Memory B cell (primary cell): ENCODE results near the gene BLOC1S1.

Source experiments
- ATAC-seq: fragments of 150-1000 bp; cut with Tn5 transposase; 2 replicates; pipeline ENCODE4 v1.10.0; 2021; ENCODE audit warnings: low read depth, mild to moderate bottlenecking, moderate library complexity
- DNase-seq, 2 donors: peaks; one replicate each; pipeline ENCODE4 v3.0.0; 2022; ENCODE audit warnings: low spot score in 2 of 2
- H3K27ac Mint-ChIP-seq: one replicate; pipeline ENCODE4 v1.8.0; 2022; ENCODE audit warnings: mild to moderate bottlenecking, moderate library complexity, mixed read lengths
- H3K27me3 Mint-ChIP-seq: one replicate; pipeline ENCODE4 v1.8.0; 2022; ENCODE audit warnings: mixed read lengths
- H3K36me3 Mint-ChIP-seq: one replicate; pipeline ENCODE4 v1.8.0; 2022; ENCODE audit warnings: mild to moderate bottlenecking, mixed read lengths
- H3K4me1 Mint-ChIP-seq: one replicate; pipeline ENCODE4 v1.8.0; 2022; ENCODE audit warnings: mixed read lengths
- H3K4me3 Mint-ChIP-seq: one replicate; pipeline ENCODE4 v1.8.0; 2022; ENCODE audit warnings: mild to moderate bottlenecking, moderate library complexity, mixed read lengths
- H3K9me3 Mint-ChIP-seq: one replicate; pipeline ENCODE4 v1.8.0; 2022; ENCODE audit warnings: mixed read lengths

BLOC1S1 gene

DNA sequence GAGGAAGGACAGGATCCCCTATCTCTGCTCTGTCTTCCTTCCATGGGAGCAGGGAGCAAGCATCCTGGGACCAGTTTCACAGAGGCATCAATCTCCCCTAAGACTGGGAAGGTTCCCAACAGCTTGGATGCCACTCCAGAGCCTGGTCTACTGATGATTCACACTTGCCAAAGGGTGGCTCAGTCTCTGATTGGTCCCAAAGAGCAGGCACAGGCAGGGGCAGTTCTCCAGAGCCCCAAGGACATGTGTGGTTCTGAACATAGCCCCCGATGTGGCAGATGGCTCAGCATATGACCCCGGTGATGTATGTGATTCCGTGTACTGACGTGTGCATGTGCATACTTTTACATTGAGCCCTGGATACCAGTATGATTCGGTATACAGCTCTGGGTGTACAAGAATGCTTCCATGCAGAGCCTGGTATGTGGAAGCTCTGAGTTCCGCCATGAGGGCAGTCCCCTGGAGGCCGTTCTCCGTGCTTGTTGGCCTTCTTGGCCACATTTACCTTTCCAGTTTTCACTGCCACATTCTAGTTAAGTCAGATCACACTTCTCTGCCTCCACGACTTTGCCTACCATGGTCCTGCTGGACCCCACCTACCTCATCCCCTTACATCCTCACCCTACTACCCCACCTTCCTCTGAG is 29.4 kb upstream of the BLOC1S1 start:
- Mint-ChIP-seq H3K9me3 (no peaks in the 10 kb centered on the region), H3K4me3 (no peak overlapping the region), H3K27me3 (peaks cover 7% of the 10 kb centered on the region), H3K27ac (no peak overlapping the region), H3K4me1 (peaks cover 21% of the 10 kb centered on the region), H3K36me3 (no peaks in the 10 kb centered on the region)
- no peak for DNase-seq
- no peak for ATAC-seq

DNA sequence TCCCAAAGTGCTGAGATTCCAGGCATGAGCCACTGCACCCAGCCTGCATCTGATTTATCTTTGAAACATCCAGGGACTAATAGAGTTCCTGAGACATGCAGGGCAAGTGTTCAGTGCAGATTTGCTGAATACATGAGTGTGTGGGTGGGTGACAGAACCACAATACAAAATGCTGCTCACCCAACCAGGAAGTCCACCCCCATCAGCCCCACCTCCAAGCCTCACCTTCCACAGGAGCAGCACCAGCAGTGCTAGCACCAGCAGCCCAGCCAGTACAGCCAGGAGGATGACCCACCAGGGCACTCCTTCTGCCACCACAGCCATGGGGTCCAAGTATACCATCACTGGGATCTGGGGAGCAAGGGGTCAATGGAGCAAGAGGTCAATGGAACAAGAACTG is 28.1 kb upstream of the BLOC1S1 start:
- H3K4me3 Mint-ChIP-seq = no peak overlapping the region
- DNase-seq (no peak), ATAC-seq (no peak)
- H3K27me3 Mint-ChIP-seq = peaks cover 7% of the 10 kb centered on the region
- no peaks in the 10 kb centered on the region for H3K36me3 Mint-ChIP-seq
- H3K9me3 Mint-ChIP-seq = no peaks in the 10 kb centered on the region
- no peak overlapping the region for H3K27ac Mint-ChIP-seq
- H3K4me1 Mint-ChIP-seq = peaks cover 11% of the 10 kb centered on the region

DNA sequence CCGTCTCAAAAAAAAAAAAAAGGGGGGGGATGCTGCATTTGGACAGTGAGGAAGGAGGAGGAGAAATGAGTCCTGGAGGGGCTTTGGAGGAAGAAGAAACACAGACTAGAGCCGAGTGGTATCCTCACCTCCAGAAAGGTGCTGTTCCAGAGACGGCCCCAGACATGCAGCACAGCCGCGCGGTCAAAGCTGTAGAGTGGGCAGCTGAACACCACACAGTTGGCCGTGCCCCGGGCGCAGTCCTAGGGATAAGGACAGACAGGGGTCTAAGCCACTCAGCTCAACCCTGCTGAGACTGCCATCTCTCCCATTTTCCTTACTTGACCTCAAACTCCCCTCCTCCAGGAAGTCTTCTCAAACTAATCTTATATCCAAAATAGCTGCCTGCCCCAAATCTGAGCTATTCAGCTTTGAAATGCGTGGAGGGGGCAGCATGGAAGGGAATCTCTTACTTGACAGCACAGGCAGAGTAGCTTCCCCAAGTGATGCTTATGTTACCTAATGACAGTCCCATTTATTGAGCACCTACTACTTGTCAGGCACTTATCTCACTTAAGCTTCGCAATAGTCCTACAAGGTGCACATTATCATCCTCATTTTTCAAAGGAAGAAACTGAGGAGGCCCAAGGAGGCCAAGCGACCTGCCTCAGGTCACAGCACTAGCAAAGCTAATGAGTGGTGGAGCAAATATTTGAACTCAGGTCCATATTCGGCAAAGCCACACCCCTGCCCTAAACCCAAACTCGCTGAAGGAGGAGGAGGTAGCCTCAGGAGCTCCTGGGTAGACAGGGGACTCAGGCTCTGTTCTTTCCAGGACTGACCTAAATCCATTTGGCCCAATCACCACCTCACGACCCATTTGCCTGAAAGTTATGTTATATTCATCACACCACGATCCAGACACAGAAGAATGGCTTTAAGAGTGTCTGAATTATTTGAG is 26.9 kb upstream of the BLOC1S1 start:
- Mint-ChIP-seq H3K36me3 (no peaks in the 10 kb centered on the region), H3K9me3 (no peaks in the 10 kb centered on the region), H3K27ac (no peak overlapping the region), H3K4me1 (peaks cover 11% of the 10 kb centered on the region), H3K27me3 (peaks cover 7% of the 10 kb centered on the region), H3K4me3 (no peak overlapping the region)
- no peak for DNase-seq
- no peak for ATAC-seq

DNA sequence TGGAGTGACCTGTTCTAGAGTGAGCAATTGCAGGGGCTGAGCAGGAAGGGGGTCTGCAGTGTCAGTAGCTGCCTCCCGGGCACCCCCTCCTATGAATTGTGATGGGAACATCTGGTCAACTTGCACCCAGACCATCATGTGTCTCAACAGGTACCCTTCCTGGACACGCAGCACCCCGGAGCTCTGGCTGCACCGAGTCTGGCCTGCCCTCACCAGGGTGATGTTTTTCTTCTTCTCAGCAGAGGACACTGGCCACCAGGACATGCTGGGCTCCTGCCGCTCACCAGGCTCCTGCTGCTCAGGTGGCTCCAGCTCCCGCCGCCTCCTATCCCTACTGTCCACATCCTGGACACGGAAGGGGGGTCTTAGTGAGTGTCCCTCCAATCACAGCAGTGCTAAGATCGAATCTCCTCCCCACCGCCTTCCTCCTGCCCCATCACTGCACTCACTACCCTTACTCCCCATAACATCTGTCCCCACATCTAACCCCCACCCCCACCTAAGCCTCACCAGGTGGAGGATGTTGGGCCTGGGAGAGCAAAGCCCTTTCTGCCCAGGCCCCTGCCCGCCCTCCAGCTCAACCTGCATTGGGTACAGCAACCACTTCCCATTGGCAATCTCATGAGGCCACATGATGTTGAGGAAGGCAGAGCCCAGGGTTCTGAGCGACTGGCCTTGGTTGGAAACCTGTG is 23.1 kb upstream of the BLOC1S1 start:
- peaks cover 4% of the 10 kb centered on the region for H3K4me1 Mint-ChIP-seq
- H3K27me3 Mint-ChIP-seq = peaks cover 8% of the 10 kb centered on the region
- ATAC-seq = no peak
- no peaks in the 10 kb centered on the region for H3K36me3 Mint-ChIP-seq
- no peak overlapping the region for H3K27ac Mint-ChIP-seq
- H3K4me3 Mint-ChIP-seq = no peak overlapping the region
- H3K9me3 Mint-ChIP-seq = no peaks in the 10 kb centered on the region
- no peak for DNase-seq

DNA sequence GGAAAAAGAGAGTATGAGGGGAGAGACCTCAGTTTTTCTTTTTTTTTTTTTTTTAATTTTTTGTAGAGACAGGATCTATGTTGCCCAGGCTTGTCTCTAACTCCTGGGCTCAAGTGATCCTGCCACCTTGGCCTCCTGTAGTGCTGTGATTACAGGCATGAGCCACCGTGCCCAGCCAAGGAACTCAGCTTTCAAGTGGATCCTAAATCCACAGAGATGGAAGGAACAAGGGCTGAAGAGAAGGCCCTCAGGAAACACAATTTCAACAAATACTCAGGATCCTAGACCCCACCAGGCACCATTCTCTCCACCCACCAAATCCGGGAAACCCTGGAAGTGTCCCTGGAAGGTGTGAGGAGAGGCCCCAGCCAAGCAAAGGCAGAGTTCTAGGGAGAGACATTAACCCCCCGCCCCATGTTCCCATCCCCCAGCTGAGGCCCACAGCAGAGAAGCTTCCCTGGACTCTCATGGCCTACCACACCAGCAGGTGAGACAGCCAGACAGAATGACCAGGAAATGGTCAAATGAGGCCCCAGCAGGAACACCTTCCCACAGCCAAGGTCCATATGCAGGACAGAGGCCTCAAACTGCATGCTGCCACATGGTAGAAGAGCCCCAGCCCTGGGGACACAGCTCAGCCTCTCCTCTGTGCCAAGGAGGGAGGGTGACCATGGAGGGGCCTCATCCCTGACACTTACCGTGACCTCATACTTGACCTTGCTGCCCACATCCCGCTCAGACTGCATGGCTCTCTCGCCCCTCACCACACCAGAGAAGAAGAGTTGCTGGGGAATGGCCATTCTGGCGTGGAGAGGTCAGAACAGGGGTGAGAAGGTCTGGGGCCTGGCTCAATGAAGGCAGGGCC is 22.3 kb upstream of the BLOC1S1 start:
- Mint-ChIP-seq H3K4me1 (peaks cover 4% of the 10 kb centered on the region), H3K4me3 (no peak overlapping the region), H3K9me3 (no peaks in the 10 kb centered on the region), H3K27ac (no peak overlapping the region), H3K36me3 (no peaks in the 10 kb centered on the region), H3K27me3 (peaks cover 8% of the 10 kb centered on the region)
- DNase-seq (no peak), ATAC-seq (no peak)

DNA sequence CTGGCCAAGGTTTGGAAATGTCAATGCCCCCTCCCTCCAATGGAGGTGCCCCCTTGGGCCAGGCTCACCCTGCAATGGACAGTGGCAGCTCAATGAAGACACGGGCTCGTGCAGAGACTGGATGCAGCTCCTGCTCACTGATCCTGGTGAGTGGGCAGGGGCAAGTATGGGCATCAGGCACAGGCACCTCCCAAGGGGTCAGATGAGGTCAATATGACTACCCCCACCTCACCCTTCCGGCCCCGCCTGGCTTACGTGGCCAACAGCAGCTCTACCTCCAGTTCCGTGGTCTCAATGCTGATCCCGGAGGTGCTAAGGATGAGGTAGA is 21.7 kb upstream of the BLOC1S1 start:
- Mint-ChIP-seq H3K9me3 (no peaks in the 10 kb centered on the region), H3K4me1 (peaks cover 4% of the 10 kb centered on the region), H3K36me3 (no peaks in the 10 kb centered on the region), H3K4me3 (no peak overlapping the region), H3K27ac (no peak overlapping the region), H3K27me3 (peaks cover 8% of the 10 kb centered on the region)
- ATAC-seq (no peak), DNase-seq (no peak)

DNA sequence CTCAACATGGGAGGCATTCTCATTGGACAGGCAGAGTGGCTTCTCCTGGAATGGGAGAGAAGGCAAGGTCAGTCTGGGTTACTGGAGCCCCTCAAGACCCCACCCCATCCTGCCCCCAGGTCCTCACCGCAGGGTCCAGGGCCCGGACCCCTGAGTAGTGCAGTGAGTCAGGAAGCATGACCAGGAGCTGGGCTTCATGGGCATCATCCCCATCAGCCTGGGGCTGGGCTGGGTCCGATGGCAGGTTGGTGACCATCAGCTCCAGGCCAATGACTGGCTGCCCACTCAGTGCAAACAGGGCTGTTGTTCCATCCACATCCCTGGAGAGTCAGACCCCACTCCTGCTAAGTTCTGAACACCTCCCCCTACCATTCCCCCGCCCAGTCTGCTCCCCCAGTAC is 21.2 kb upstream of the BLOC1S1 start:
- H3K27ac Mint-ChIP-seq = no peak overlapping the region
- H3K4me1 Mint-ChIP-seq = peaks cover 4% of the 10 kb centered on the region
- ATAC-seq (no peak), DNase-seq (no peak)
- peaks cover 8% of the 10 kb centered on the region for H3K27me3 Mint-ChIP-seq
- H3K4me3 Mint-ChIP-seq = no peak overlapping the region
- no peaks in the 10 kb centered on the region for H3K9me3 Mint-ChIP-seq
- no peaks in the 10 kb centered on the region for H3K36me3 Mint-ChIP-seq

DNA sequence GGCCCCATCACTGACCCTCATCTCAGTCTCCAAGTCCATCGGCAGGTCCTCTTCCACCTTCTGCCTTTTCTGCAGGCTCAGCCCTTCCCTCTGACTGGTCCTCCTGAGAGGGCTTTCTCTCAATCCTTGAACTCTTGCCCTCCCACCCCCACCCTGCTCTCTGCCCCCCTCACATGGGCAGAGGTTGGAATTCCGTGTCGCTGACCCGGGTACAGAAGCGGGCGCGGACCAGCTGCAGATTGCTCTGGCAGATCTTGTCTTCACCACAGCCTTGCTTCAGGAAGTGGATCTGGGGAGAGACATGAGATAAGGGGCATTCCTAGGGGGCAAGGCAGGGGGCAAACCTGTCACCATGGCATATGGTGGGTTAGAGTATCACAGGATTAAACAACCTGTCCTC is 20.5 kb upstream of the BLOC1S1 start:
- Mint-ChIP-seq H3K9me3 (no peaks in the 10 kb centered on the region), H3K36me3 (no peaks in the 10 kb centered on the region), H3K27ac (no peak overlapping the region), H3K4me1 (peaks cover 4% of the 10 kb centered on the region), H3K27me3 (peaks cover 8% of the 10 kb centered on the region), H3K4me3 (no peak overlapping the region)
- DNase-seq (no peak), ATAC-seq (no peak)

DNA sequence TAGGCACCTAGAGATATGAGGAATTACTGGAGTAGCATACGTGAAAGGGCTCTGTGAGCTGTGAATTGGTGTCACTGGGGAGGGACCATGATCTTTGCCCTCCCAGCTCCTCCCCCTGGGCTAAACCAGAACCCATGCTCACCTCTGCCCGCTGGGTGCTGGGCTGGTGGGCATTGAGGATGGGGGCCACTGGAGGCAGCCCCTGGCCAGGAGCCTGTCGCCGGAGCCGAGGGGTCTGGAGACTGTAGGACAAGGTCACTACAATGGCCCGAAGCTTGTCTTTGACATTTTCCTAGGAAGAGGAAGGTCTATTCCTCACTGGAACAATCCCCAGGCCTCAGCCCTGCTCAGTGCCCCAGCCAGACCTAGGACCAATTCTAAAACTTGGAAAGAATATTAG is 19.7 kb upstream of the BLOC1S1 start:
- H3K4me1 Mint-ChIP-seq = peaks cover 4% of the 10 kb centered on the region
- ATAC-seq = no peak
- DNase-seq = no peak
- H3K27me3 Mint-ChIP-seq = peaks cover 8% of the 10 kb centered on the region
- H3K9me3 Mint-ChIP-seq = no peaks in the 10 kb centered on the region
- H3K4me3 Mint-ChIP-seq = no peak overlapping the region
- no peak overlapping the region for H3K27ac Mint-ChIP-seq
- H3K36me3 Mint-ChIP-seq = no peaks in the 10 kb centered on the region

DNA sequence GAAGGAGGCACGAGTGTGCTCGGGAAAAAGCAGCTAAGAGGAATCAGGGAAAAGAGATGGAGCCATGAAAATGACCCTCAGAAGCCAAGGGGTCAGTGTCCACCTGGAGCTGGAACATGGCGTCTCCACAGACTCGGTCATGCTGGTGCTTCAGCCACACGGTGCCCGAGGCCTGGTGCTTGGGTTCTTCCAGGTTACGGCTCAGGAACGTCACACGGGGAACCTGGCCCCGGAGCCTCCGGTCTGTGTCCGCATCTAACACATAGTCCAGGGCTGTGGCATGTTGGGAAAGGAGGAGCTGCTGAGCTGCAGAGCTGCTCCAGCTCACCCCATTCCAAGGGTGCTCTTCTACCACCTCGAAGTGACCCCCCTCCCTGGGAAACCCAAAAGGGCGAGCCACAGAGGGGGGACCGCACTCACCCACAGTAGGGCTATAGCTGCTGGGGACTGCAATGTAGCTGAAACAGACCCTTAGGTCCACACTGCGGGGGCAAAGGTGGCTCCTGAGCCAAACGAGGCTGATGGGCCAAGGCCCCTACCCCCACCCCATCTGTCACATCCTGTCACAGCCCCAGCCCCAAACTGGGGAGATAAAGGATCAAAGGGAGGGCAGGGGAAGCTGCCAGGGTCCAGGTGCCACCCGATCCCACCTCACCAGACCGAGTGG is 18.9 kb upstream of the BLOC1S1 start:
- Mint-ChIP-seq H3K4me3 (no peak overlapping the region), H3K27me3 (peaks cover 8% of the 10 kb centered on the region), H3K4me1 (peaks cover 4% of the 10 kb centered on the region), H3K36me3 (no peaks in the 10 kb centered on the region), H3K9me3 (no peaks in the 10 kb centered on the region), H3K27ac (no peak overlapping the region)
- no peak for DNase-seq
- no peak for ATAC-seq

DNA sequence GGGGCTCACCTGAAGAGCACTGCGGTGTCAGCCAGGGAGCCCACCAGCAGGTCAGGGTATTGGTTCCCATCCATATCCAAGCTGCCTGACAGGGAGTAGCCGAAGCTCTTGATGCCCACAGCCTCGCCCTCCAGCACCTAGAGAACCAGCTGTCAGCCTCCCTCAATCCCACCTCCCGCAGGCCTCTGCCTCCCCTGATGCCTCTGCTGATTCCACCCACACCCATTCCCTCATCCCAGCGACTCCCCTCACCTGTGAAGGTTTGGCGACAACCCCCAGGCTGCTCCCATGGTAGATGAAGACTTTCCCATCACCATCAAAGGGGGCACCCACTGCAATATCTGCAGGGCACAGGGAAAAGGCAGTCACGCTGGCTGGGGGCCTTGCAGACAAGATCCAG is 18.2 kb upstream of the BLOC1S1 start:
- Mint-ChIP-seq H3K4me3 (no peak overlapping the region), H3K27me3 (peaks cover 8% of the 10 kb centered on the region), H3K36me3 (no peaks in the 10 kb centered on the region), H3K9me3 (no peaks in the 10 kb centered on the region), H3K4me1 (peaks cover 4% of the 10 kb centered on the region), H3K27ac (no peak overlapping the region)
- ATAC-seq = no peak
- DNase-seq = no peak

DNA sequence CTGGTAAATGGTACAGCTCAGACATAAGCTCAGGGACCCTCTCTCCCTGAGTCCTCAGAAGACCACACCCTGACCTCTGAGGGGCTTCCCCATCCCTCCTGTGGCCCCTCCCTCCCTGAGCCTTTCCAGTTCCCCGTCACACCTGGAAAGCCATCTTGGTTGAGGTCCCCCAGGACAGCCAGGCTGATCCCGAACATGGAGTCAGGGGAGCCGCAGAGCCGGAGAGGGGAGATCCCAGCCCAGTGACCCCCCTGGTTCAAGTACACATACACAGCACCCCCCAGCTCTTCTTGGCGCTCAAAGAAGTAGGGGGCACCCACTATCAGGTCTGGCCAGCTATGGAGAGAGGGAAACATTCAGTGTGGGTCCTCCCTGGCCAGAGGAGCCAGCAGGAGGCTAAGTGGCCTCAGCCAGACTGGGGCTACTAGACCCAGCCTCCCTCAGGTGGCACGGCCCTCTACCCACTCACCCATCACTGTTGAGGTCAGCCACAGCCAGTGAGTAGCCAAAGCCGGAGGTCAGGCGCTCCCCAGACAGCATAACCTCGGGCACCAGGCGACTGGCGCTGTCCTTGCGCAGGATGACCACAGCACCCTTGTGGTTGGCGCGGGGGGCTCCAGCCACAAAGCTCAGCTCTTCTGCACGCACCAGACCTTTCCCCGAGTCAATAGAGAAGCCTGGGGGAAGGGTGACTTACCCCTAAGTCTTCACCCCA is 17.4 kb upstream of the BLOC1S1 start:
- DNase-seq (no peak), ATAC-seq (no peak)
- Mint-ChIP-seq H3K36me3 (no peaks in the 10 kb centered on the region), H3K27ac (no peak overlapping the region), H3K9me3 (no peaks in the 10 kb centered on the region), H3K4me1 (peaks cover 2% of the 10 kb centered on the region), H3K27me3 (peaks cover 8% of the 10 kb centered on the region), H3K4me3 (no peak overlapping the region)

DNA sequence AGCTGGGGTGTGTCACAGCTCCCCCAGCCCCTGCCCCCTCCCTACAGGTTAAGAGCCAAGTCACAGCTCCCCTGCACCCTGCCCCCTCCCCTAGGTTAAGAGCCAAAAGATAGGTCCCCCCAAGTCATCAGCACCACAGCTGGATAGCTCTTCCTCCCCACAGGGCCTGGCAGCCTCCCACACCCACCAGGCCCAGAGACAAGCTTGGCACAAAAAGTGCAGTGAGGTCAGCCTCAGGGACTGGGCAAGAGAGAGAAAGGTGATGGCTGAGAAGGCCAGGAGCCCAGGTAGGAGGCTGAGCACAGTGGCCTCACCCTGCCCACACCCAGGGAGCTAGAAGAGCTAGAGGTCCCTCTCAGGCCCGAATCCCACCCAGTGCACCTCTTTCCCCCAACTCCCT is 16.9 kb upstream of the BLOC1S1 start:
- no peak for DNase-seq
- Mint-ChIP-seq H3K9me3 (no peaks in the 10 kb centered on the region), H3K4me1 (no peaks in the 10 kb centered on the region), H3K27ac (no peak overlapping the region), H3K4me3 (no peak overlapping the region), H3K36me3 (no peaks in the 10 kb centered on the region), H3K27me3 (peaks cover 10% of the 10 kb centered on the region)
- ATAC-seq = no peak
